Endothelial cell of umbilical vein (primary cell): Measurements from ENCODE around the gene NEURL1B.

Source experiments
- CTCF ChIP-seq, 2 donors: IDR thresholded peaks; 1 replicate in 1 of 2; 2 replicates in 1 of 2; pipeline ENCODE4 v1.5.1; 2011; ENCODE audit warnings: low read length in 2 of 2, mild to moderate bottlenecking in 2 of 2, moderate library complexity in 2 of 2, control low read depth in 1 of 2, inconsistent platforms in 1 of 2, low read depth in 1 of 2; ENCODE audit not compliant: insufficient read depth in 1 of 2; ENCODE audit errors: extremely low read depth in 1 of 2
- EZH2 ChIP-seq: IDR thresholded peaks from 2 replicates; pipeline ENCODE4 v1.6.1; 2012; ENCODE audit warnings: borderline replicate concordance, low read depth, mild to moderate bottlenecking, moderate library complexity, low read length, inconsistent platforms; ENCODE audit not compliant: severe bottlenecking
- POLR2AphosphoS5 ChIP-seq: IDR thresholded peaks from 2 replicates; pipeline ENCODE4 v1.6.1; 2012; ENCODE audit warnings: low read depth, mild to moderate bottlenecking, control low read depth, low read length, moderate library complexity; ENCODE audit not compliant: insufficient read depth

DNA sequence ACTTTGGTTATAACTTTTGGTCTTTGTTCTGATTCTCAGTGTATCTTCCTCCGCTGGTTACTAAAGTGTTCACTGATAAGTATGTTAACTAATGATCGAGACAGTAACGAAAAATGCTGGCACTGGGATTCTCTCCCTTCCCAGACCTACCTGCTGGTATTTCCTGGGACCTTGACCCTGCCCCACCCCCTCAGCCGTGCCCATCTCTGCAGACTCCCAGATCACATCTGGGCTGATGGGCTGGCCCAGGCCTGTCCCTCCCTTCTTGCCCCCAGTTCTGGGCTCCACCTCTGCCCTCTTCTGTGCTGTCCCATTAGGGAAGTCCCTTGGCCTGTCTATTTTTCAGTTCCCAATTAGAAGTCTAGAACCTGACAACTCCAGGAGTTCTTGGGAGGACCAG is 46.9 kb downstream of the NEURL1B start:
- TF ChIP-seq CTCF (IDR thresholded peaks at IDR 0.05; ENCODE audit: extremely low read depth in 1 of 2, insufficient read depth in 1 of 2, low read depth in 1 of 2, low read length in 2 of 2), result no peak
- TF ChIP-seq EZH2, result no peak
- no peak for TF ChIP-seq POLR2AphosphoS5
